Psoas muscle (tissue), 8 donors: Measurements from ENCODE around the gene LRP1. TPM values are rescaled to one million over a fixed set of nuclear protein-coding genes. Genes with fewer than 3 reads are reported as not detected.
A peak's percentile ranks its signal among the peaks of the same experiment; 100 is the strongest.

Experiments
- ATAC-seq, 4 donors: fragments of 200-7000 bp; cut with Tn5 transposase; one replicate each; pipeline ENCODE4 v1.9.1; 2020; ENCODE audit warnings: moderate library complexity in 3 of 4, mild to moderate bottlenecking in 2 of 4
- DNase-seq, 2 donors: peaks; one replicate each; pipeline ENCODE4 v3.0.0-alpha.2; 2020
- H3K27ac ChIP-seq: fragments of 200-600 bp; one replicate; pipeline ENCODE4 v1.8.0; 2022
- H3K27me3 ChIP-seq, 3 donors: fragments of 200-600 bp in 1 of 3; one replicate each; pipeline versions ENCODE4 v1.6.1 to v1.8.0; 2013 to 2022; ENCODE audit warnings: low read length in 2 of 3, mild to moderate bottlenecking in 2 of 3, moderate library complexity in 1 of 3; ENCODE audit not compliant: insufficient read depth in 3 of 3
- H3K36me3 ChIP-seq, 2 donors: fragments of 200-600 bp in 1 of 2; one replicate each; pipeline versions ENCODE4 v1.6.1 to v1.8.0; 2013 to 2022; ENCODE audit warnings: low read depth in 1 of 2, mild to moderate bottlenecking in 1 of 2, moderate library complexity in 1 of 2; ENCODE audit not compliant: insufficient read depth in 1 of 2
- H3K4me1 ChIP-seq: fragments of 200-600 bp; one replicate; pipeline ENCODE4 v1.8.0; 2022
- H3K4me3 ChIP-seq: fragments of 200-600 bp; one replicate; pipeline ENCODE4 v1.8.0; 2022; ENCODE audit warnings: mild to moderate bottlenecking
- H3K9me3 ChIP-seq: fragments of 200-600 bp; one replicate; pipeline ENCODE4 v1.8.0; 2022
- WGBS, 3 donors: extraction: QIAGEN DNeasy Blood & Tissue Kit; methylation state at CpG; one replicate each; pipeline versions ENCODE4 v1.1.6 to v1.1.7; 2013; 5-methylcytosine and 5-hydroxymethylcytosine counted together
- intact Hi-C, 2 donors: fragments of 100-400 bp; cut with DNase I; formaldehyde crosslinking; loops; one replicate each; pipeline versions ENCODE4 v1.11.0 to v1.14.2; 2022
- polyA plus RNA-seq, 3 donors: library from polyadenylated mRNA; stranded (reverse); fragments of 200-250 nt; gene quantifications; one replicate each; pipeline ENCODE4 v1.2.3, GENCODE V29; 2013
- total RNA-seq, 4 donors: library from RNA; stranded (reverse); fragmentation: NEBNext Ultra II Directional in 2 of 4; extraction: Animal tissue kit (Norgen Biotek cat#: 25700) in 2 of 4; gene quantifications; one replicate each; pipeline versions ENCODE4 v1.2.1 to v1.2.4, GENCODE V29; 2021 to 2023
- TF ChIP-seq, protein P1 (sequence below): fragments of 200-600 bp; IDR thresholded peaks from one replicate; pipeline ENCODE4 v1.8.0; 2022; ENCODE audit warnings: antibody characterized with exemption
- donor health status: healthy with polysubstance abuse.
- donor health status: DM: no; HTN: no; CAD: no; lungs with moderate emphysema.
- donor health status: Bipolar disorder and iron deficiency.
- donor health status: healthy.
- donor health status: DM: yes; HTN: yes; CAD: no.
- donor health status: DM: no; HTN: no; CAD: no.
- donor health status: DM: no; HTN: no; CAD: no.
- donor health status: DM: yes; HTN: yes; CAD: no.

LRP1 gene
- total and polyA plus RNA-seq, 7 donors = 10.7 to 50.6 (median 33.1) TPM

DNA sequence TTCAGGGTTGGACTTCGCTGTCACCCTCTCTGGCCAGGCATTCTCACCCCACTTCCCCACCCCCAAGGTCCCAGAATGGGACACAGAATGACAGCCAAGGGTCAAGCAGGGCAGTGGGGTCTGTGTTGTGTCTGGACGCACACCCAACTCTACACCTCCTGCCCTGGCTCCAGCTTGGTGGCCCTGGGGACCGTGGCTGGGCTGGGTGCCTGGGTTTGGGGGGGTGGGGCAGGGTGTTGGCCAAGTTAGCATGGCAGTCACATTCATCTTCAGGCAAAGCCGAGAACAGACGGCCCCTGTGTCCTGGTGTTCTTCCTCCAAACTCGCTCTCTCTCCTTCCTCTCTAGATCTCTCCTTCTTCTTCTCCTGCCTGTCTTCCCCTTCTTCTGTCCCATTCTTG, 5.6 kb downstream of the LRP1 start:
- H3K4me1 ChIP-seq = peaks cover 8% of the 10 kb centered on the region

DNA sequence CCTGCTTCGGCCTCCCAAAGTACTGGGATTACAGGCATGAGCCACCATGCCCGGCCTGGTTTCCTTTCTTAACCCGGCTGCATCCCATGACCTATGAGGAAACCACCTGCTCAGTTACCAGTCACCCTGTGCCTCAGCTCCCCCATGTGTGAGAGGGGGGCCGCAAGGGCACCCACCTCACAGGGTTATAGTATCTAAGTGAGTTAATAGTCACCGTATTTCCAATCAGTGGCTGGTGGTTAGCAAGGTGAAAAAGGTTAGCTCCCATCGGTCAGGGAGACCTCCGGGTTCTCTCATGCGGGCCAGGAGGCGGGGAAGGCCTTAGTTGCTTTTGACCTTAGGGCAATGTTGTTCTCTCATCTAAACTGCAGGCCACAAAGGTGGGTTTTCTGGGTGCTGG, 6.7 kb downstream of the LRP1 start:
- TF ChIP-seq, protein P1, sequence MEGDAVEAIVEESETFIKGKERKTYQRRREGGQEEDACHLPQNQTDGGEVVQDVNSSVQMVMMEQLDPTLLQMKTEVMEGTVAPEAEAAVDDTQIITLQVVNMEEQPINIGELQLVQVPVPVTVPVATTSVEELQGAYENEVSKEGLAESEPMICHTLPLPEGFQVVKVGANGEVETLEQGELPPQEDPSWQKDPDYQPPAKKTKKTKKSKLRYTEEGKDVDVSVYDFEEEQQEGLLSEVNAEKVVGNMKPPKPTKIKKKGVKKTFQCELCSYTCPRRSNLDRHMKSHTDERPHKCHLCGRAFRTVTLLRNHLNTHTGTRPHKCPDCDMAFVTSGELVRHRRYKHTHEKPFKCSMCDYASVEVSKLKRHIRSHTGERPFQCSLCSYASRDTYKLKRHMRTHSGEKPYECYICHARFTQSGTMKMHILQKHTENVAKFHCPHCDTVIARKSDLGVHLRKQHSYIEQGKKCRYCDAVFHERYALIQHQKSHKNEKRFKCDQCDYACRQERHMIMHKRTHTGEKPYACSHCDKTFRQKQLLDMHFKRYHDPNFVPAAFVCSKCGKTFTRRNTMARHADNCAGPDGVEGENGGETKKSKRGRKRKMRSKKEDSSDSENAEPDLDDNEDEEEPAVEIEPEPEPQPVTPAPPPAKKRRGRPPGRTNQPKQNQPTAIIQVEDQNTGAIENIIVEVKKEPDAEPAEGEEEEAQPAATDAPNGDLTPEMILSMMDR = no peak
- Histone ChIP-seq H3K27me3 (no peaks in the 10 kb centered on the region), H3K4me3 (no peak overlapping the region), H3K36me3 (no peaks in the 10 kb centered on the region), H3K4me1 (peaks cover 8% of the 10 kb centered on the region), H3K9me3 (no peaks in the 10 kb centered on the region), H3K27ac (peak overlapping the region; percentile 61)
- ATAC-seq = no peak
- intact Hi-C loops = no loop called here
- 59 to 77% (median 69%) methylated on average over 9 of the region's 9 CpGs for WGBS, 3 donors
- no peak for DNase-seq

More for the DNA sequence above, 5.6 kb downstream of the LRP1 start:
- Histone ChIP-seq H3K9me3 (no peaks in the 10 kb centered on the region), H3K36me3 (no peaks in the 10 kb centered on the region), H3K4me3 (no peak overlapping the region), H3K27ac (peak overlapping the region; percentile 27), H3K27me3 (no peaks in the 10 kb centered on the region)
- intact Hi-C loops = no loop called here
- ATAC-seq (no peak), DNase-seq (peak in 1 of 2 donors; percentile 46)
- WGBS, 3 donors = 33 to 52% (median 40%) methylated on average over 6 of the region's 6 CpGs
- TF ChIP-seq, protein P1 = no peak

DNA sequence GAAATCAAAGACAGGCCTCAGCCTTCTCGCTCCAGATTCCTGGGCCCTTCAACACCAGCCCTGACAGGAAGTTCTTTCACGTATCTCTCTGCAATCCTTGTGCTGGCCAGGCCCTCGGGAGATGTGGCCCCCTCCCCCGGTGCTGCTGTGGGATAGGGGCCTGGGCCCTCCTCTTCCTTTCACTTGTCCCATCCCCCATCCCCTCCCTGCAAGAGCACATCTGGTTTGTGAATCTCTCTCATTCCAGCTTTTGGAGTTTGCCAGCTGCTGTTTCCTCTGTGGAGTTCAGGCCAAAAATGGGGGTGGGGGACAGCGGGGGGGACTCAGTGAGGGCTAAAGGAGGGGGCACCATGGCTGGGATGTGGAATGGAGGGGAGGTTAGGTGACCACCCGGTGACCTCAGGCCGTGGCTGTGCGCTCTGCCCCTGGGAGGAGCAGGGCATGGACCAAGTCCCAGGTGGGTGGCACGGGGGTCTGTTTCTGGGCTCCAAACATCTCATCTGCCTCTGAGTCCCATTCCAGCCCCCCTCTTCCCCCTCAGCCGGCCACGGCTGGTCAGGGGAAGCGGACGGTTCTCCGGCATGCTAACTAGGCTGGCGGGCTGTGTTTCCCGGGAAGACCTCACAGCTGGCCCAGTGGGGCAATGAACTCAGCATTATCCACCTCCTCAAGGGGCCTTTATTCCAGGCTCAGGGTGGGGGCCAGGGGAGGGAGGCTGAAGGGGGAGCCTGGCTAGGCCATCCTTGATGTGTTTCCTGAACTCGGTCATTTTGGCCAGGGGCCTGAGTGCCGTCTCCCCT, 7.4 kb downstream of the LRP1 start:
- Histone ChIP-seq H3K4me1 (peaks cover 8% of the 10 kb centered on the region), H3K4me3 (peak overlapping the region; percentile 28), H3K27me3 (no peaks in the 10 kb centered on the region), H3K9me3 (no peaks in the 10 kb centered on the region), H3K27ac (peak overlapping the region; percentile 61), H3K36me3 (no peaks in the 10 kb centered on the region)
- ATAC-seq (peak; percentile 36 to 68 (median 46)), DNase-seq (peak; percentile 83 to 89)
- WGBS, 3 donors = 27 to 35% (median 35%) methylated on average over 11 to 18 of the region's 18 CpGs
- TF ChIP-seq, protein P1 = no peak
- intact Hi-C loops = no loop called here

DNA sequence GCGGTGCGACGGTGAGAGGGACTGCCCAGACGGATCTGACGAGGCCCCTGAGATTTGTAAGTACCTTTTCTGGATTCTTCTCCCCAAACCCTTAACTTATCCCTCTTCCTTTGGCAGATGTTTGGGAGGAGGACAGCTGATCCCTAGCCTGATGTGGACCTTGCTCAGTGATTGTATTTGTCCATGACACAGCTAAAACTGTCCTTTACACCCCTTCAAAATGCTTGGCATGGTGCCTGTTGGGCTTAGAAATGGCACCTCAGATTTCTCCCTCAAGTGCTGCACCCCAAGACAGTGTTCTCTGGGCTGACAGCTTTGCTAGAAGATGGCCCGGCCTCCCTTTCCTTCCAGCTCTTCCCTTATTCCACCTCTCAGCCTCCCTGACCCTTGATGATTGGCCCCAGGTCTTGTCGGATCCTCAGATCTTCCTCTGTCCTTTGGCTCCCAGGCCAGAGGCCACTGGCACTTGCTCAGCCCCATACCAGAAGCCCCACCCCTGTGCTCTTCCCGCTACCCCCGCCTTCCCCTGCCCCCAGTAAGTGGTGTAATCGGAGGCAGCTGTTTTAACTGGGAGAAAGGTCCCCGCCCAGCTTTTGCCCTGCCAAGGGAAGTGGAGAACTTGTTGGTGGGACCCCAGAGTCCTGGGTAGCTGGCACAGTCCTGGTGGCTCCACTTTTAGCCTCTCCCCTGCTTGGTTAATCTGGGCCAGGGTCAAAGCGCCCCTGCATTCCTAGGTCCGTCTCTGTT, 10.4 kb downstream of the LRP1 start:
- TF ChIP-seq, protein P1 = no peak
- Histone ChIP-seq H3K27ac (peak overlapping the region; percentile 30), H3K9me3 (no peaks in the 10 kb centered on the region), H3K36me3 (peaks cover 0 to 10% of the 10 kb centered on the region in 2 donors), H3K4me3 (no peak overlapping the region), H3K27me3 (no peaks in the 10 kb centered on the region), H3K4me1 (no peaks in the 10 kb centered on the region)
- intact Hi-C loops = no loop called here
- 53 to 59% (median 57%) methylated on average over 13 of the region's 13 CpGs for WGBS, 3 donors
- peak; percentile 50 to 70 (median 66) for ATAC-seq
- peak; percentile 91 to 94 for DNase-seq
